HG03565 (cell line): Measurements from ENCODE around the gene TPPP3.

Experiments used
- ATAC-seq: cut with Tn5 transposase; IDR thresholded peaks from one replicate; pipeline ENCODE4 v1.9.1; 2021; ENCODE audit warnings: mild to moderate bottlenecking, moderate library complexity; ENCODE audit not compliant: unreplicated experiment

The TPPP3 gene

GRCh38 chr16:67346341-67346740, 47.0 kb downstream of the TPPP3 start:
- ATAC-seq: no peak

- no peak for ATAC-seq
Observed at GRCh38 chr16:67345401-67345800, 47.9 kb downstream of the TPPP3 start.

- ATAC-seq: no peak
Observed at GRCh38 chr16:67342616-67343015, 50.7 kb downstream of the TPPP3 start.

DNA sequence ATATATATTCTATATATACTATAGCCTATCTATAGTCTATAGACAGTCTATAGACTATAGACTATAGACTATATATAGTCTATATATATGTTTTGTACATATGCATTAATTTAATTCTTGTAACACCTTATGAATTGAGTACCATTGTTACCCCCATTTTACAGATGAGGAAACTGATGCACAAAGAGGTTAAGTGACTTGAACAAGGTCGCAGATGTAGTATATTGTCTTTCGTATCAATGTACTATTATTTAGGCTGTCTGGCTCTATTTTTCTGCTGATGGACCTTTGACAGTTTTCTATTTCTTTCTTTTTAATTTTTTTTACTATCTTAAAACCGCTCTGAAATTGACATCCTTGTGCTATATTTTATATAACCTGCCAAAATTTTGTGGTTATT, 52.0 kb downstream of the TPPP3 start:
- ATAC-seq: no peak
